Measurements from ENCODE around the gene CALU.

Gene CALU

GRCh38 chr7:128739048-128739962 is at the start of gene CALU:
Gene CALU, plus strand, starts transcription at chr7:128739359. Its CDS starts 9,225 bp downstream, at chr7:128748584.
- peak within 1 kb of the TSS; percentile 70 for H3K4me2 ChIP-seq (ENCODE audit: low read length)
- peak within 1 kb of the TSS; percentile 75 for H3K27ac ChIP-seq
- no peak for TF ChIP-seq CTCF (IDR thresholded peaks at IDR 0.05)
- H2AFZ ChIP-seq, result peak within 1 kb of the TSS; percentile 86
- peaks cover 35% of the 10 kb centered on the region for H3K79me2 ChIP-seq
- peaks cover 9% of the 10 kb centered on the region for H3K4me1 ChIP-seq
- H3K9ac ChIP-seq, result peak within 1 kb of the TSS; percentile 67
- H3K9me3 ChIP-seq (ENCODE audit: control insufficient read depth, low read length), result no peaks in the 10 kb centered on the region
- no peaks in the 10 kb centered on the region for H3K27me3 ChIP-seq (ENCODE audit: control insufficient read depth, insufficient read depth, low read length)
- peak within 1 kb of the TSS; percentile 94 for H3K4me3 ChIP-seq (ENCODE audit: low read depth, low read length)
- no peaks in the 10 kb centered on the region for H3K36me3 ChIP-seq (ENCODE audit: control insufficient read depth, insufficient read depth, low read length)

GRCh38 chr7:128691227-128691626 is 47.9 kb upstream of the CALU start:
- Histone ChIP-seq H3K27me3 (ENCODE audit: control insufficient read depth, insufficient read depth, low read length) (no peaks in the 10 kb centered on the region), H3K27ac (no peak overlapping the region), H2AFZ (no peak overlapping the region), H3K4me1 (no peaks in the 10 kb centered on the region), H3K36me3 (ENCODE audit: control insufficient read depth, insufficient read depth, low read length) (no peaks in the 10 kb centered on the region), H3K4me2 (ENCODE audit: low read length) (no peak overlapping the region), H3K9ac (no peak overlapping the region), H3K79me2 (no peaks in the 10 kb centered on the region), H3K9me3 (ENCODE audit: control insufficient read depth, low read length) (no peaks in the 10 kb centered on the region), H3K4me3 (ENCODE audit: low read depth, low read length) (no peak overlapping the region)
- no peak for TF ChIP-seq CTCF (IDR thresholded peaks at IDR 0.05)

GRCh38 chr7:128692623-128693270 is 46.4 kb upstream of the CALU start:
- Histone ChIP-seq H3K27me3 (ENCODE audit: control insufficient read depth, insufficient read depth, low read length) (peaks cover 4% of the 10 kb centered on the region), H3K79me2 (no peaks in the 10 kb centered on the region), H3K36me3 (ENCODE audit: control insufficient read depth, insufficient read depth, low read length) (no peaks in the 10 kb centered on the region), H3K9ac (no peak overlapping the region), H3K4me1 (no peaks in the 10 kb centered on the region), H3K4me2 (ENCODE audit: low read length) (no peak overlapping the region), H2AFZ (no peak overlapping the region), H3K9me3 (ENCODE audit: control insufficient read depth, low read length) (no peaks in the 10 kb centered on the region), H3K27ac (no peak overlapping the region), H3K4me3 (ENCODE audit: low read depth, low read length) (no peak overlapping the region)
- no peak for TF ChIP-seq CTCF (IDR thresholded peaks at IDR 0.05)

DNA sequence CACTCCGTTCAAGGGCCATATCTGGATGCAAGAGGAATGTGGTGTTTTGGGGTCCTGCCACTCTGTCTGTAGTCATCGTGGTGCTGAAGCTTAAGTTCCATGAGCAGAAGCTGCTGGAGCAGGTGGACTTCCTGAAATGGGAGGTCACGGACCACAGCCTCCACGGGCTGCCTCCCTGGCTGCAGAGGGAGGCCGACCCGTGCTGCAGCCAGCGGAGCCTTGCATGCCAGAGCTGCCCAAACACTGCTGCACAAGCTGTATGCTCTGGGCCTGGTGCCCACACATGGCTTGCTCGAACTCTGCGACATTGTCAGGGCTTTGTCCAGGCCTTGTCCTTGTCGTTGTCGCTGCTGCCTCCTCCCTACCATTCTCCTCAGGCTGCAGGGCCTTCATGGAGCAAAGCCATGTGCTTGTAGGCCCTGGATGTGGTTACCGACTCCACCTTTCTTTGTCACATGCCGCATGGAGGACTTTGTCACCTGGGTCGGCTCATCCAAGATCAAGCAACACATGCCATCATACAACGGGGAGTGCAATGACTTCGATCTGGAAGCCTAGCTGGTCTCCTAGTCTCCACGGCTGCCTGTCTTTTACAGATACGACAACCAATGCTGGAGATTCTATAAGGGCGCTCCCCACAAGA is 45.7 kb upstream of the CALU start:
- Histone ChIP-seq H3K4me3 (ENCODE audit: low read depth, low read length) (no peak overlapping the region), H3K4me1 (no peaks in the 10 kb centered on the region), H2AFZ (no peak overlapping the region), H3K9me3 (ENCODE audit: control insufficient read depth, low read length) (no peaks in the 10 kb centered on the region), H3K36me3 (ENCODE audit: control insufficient read depth, insufficient read depth, low read length) (no peaks in the 10 kb centered on the region), H3K27me3 (ENCODE audit: control insufficient read depth, insufficient read depth, low read length) (peaks cover 4% of the 10 kb centered on the region), H3K4me2 (ENCODE audit: low read length) (no peak overlapping the region), H3K27ac (no peak overlapping the region), H3K9ac (no peak overlapping the region), H3K79me2 (no peaks in the 10 kb centered on the region)
- no peak for TF ChIP-seq CTCF (IDR thresholded peaks at IDR 0.05)
